SK-N-SH (cell line): ENCODE data around the gene IRAK3. TPM values are rescaled to one million over a fixed set of nuclear protein-coding genes. Genes with fewer than 3 reads are reported as not detected.
A peak's percentile ranks its signal among the peaks of the same experiment; 100 is the strongest.

Experiments used
- CTCF ChIA-PET: fragments of 300-600, 350-600 bp; formaldehyde crosslinking; extraction: SDS; loops from one replicate; lab custom pipeline; 2021; lab: Yijun Ruan, JAX
- POLR2A ChIA-PET: fragments of 350-600 bp; sonication (Branson Sonifier 250); formaldehyde crosslinking; extraction: SDS; loops from one replicate; lab custom pipeline; 2020; ENCODE audit warnings: antibody characterized with exemption, inconsistent platforms; lab: Yijun Ruan, JAX
- DNase-seq: peaks from one replicate; pipeline ENCODE4 v3.0.0; 2012
- H2AFZ ChIP-seq: fragments of 200-600 bp; sonication (generic); 2 replicates; pipeline ENCODE4 v1.8.1; 2016; ENCODE audit warnings: antibody characterized with exemption, mild to moderate bottlenecking, low read depth
- H3F3A ChIP-seq: fragments of 200-600 bp; sonication (generic); replicated peaks from 2 replicates; pipeline ENCODE3; 2016; ENCODE audit warnings: antibody characterized with exemption, mild to moderate bottlenecking; ENCODE audit not compliant: insufficient read depth
- H3K27ac ChIP-seq, 2 experiments: fragments of 200-500 bp in 1 of 2; fragments of 200-600 bp in 1 of 2; sonication (Bioruptor generic) in 1 of 2; sonication (generic), shearing (Covaris generic) in 1 of 2; 2 replicates each; pipeline versions ENCODE4 v1.5.1 to v1.6.1; 2014 to 2016; ENCODE audit warnings: low read depth in 2 of 2, inconsistent platforms in 1 of 2, low read length in 1 of 2, mild to moderate bottlenecking in 1 of 2, mixed read lengths in 1 of 2
- H3K27me3 ChIP-seq: fragments of 200-600 bp; sonication (generic), shearing (Covaris generic); 2 replicates; pipeline ENCODE4 v1.6.1; 2016; ENCODE audit warnings: mixed run types; ENCODE audit not compliant: insufficient read depth
- H3K36me3 ChIP-seq, 2 experiments: fragments of 200-500 bp in 1 of 2; fragments of 200-600 bp in 1 of 2; sonication (Bioruptor generic) in 1 of 2; sonication (generic) in 1 of 2; replicated peaks in 1 of 2; 2 replicates each; pipeline versions ENCODE3 to v1.5.1; 2014 to 2016; ENCODE audit warnings: low read length in 1 of 2, mild to moderate bottlenecking in 1 of 2; ENCODE audit not compliant: insufficient read depth in 2 of 2, control insufficient read depth in 1 of 2
- H3K4me1 ChIP-seq, 2 experiments: fragments of 200-500 bp in 1 of 2; fragments of 200-600 bp in 1 of 2; sonication (Bioruptor generic) in 1 of 2; sonication (generic), shearing (Covaris generic) in 1 of 2; 2 replicates each; pipeline versions ENCODE4 v1.5.1 to v1.6.1; 2014 to 2016; ENCODE audit warnings: low read depth in 1 of 2, low read length in 1 of 2, mixed run types in 1 of 2; ENCODE audit not compliant: insufficient read depth in 2 of 2, control insufficient read depth in 1 of 2
- H3K4me2 ChIP-seq: fragments of 200-600 bp; sonication (generic), shearing (Covaris generic); 2 replicates; pipeline ENCODE4 v1.6.1; 2017; ENCODE audit warnings: mixed run types
- H3K4me3 ChIP-seq, 2 experiments: fragments of 200-500 bp in 1 of 2; fragments of 200-600 bp in 1 of 2; sonication (Bioruptor generic) in 1 of 2; sonication (generic), shearing (Covaris generic) in 1 of 2; 2 replicates each; pipeline versions ENCODE4 v1.5.1 to v1.8.1; 2014 to 2016; ENCODE audit warnings: low read depth in 2 of 2, inconsistent platforms in 1 of 2, low read length in 1 of 2, mild to moderate bottlenecking in 1 of 2, mixed read lengths in 1 of 2, moderate library complexity in 1 of 2
- H3K79me2 ChIP-seq: fragments of 200-600 bp; sonication (generic); 2 replicates; pipeline ENCODE4 v1.8.1; 2017; ENCODE audit warnings: mild to moderate bottlenecking; ENCODE audit not compliant: insufficient read depth
- H3K9ac ChIP-seq: fragments of 200-600 bp; sonication (generic); 2 replicates; pipeline ENCODE4 v1.6.1; 2017; ENCODE audit warnings: mixed run types
- H3K9me2 ChIP-seq: fragments of 200-600 bp; sonication (generic); 2 replicates; pipeline ENCODE4 v1.6.1; 2017; ENCODE audit warnings: mixed run types
- H3K9me3 ChIP-seq: fragments of 200-600 bp; sonication (generic); 2 replicates; pipeline ENCODE4 v1.6.1; 2017; ENCODE audit warnings: mixed run types, mild to moderate bottlenecking, moderate library complexity
- H4K20me1 ChIP-seq: fragments of 200-600 bp; sonication (generic); 2 replicates; pipeline ENCODE4 v1.6.1; 2017; ENCODE audit warnings: mild to moderate bottlenecking, mixed run types; ENCODE audit not compliant: insufficient read depth
- GABPA ChIP-seq: IDR thresholded peaks from 2 replicates; pipeline ENCODE4 v1.4.0; 2012; ENCODE audit warnings: low read depth, mild to moderate bottlenecking
- JUND ChIP-seq: IDR thresholded peaks from 2 replicates; pipeline ENCODE4 v1.4.0; 2012
- RAD21 ChIP-seq: IDR thresholded peaks from 2 replicates; pipeline ENCODE4 v1.6.1; 2012; ENCODE audit warnings: mild to moderate bottlenecking, low read length
- RFX5 ChIP-seq: IDR thresholded peaks from 2 replicates; pipeline ENCODE4 v1.6.1; 2012; ENCODE audit warnings: mild to moderate bottlenecking, improper control_type of control experiment, low read length
- RXRA ChIP-seq: IDR thresholded peaks from 2 replicates; pipeline ENCODE4 v1.4.0; 2012; ENCODE audit warnings: low read depth, mild to moderate bottlenecking, borderline replicate concordance
- SMC3 ChIP-seq: IDR thresholded peaks from 2 replicates; pipeline ENCODE4 v1.6.1; 2012; ENCODE audit warnings: low read depth, low read length, improper control_type of control experiment
- WGBS: methylation state at CpG from one replicate; pipeline ENCODE4 v1.1.6; 2017; ENCODE audit warnings: low lambda C conversion rate; 5-methylcytosine and 5-hydroxymethylcytosine counted together
- polyA plus RNA-seq, 3 experiments: library from polyadenylated mRNA; depleted of rRNA; stranded (reverse); fragments of >200 nt; gene quantifications; 2 replicates each; pipeline ENCODE4 v1.2.3, GENCODE V29; 2012
- TF ChIP-seq, protein P1 (sequence below): IDR thresholded peaks from 2 replicates; pipeline ENCODE4 v1.4.0; 2012; ENCODE audit warnings: low read depth
- TF ChIP-seq, protein P2 (sequence below): IDR thresholded peaks from 2 replicates; pipeline ENCODE4 v1.6.1; 2012; ENCODE audit warnings: mild to moderate bottlenecking, low read depth, low read length, moderate library complexity
- TF ChIP-seq, protein P3 (sequence below): IDR thresholded peaks from 2 replicates; pipeline ENCODE4; 2012
- TF ChIP-seq, protein P4 (sequence below): fragments of 200-600 bp; sonication (generic); IDR thresholded peaks from 2 replicates; pipeline ENCODE4 v1.6.1; 2017; ENCODE audit warnings: antibody characterized with exemption, mild to moderate bottlenecking, moderate library complexity

IRAK3 gene
- polyA plus RNA-seq, 1 of the 3 experiments (the other 2 are of a cell fraction) = not detected

DNA sequence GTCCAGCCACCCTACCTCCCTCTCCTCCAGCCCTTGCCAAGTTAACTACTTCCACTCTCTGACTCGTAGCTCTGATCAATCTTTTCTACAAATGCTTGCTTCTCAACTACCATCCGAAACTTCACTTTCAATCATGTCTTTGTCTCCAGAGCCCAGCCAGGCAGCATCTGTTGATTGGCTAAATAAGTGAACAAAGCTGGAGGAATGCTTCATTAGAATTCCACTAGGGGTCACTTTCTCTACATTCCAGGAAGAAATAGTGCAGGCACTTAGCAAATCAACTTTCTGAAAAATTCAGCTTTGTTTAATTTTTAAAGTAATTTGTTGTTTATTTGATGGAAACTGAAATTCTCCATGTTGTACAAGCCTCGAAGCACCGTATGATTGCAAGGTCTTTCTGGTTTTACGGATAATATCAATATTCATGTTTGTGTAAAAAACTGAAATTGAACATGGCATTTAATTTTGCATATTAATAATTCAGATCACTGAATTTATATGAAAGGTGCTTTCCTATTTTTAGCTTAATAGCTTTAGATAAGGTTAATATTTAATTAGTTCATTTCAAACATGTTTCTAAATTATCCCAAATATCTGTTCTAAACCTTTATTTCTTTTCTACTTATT is 80.9 kb downstream of the IRAK3 start:
- H3K27ac ChIP-seq = no peak overlapping the region
- H3K36me3 ChIP-seq = no peaks in the 10 kb centered on the region
- POLR2A ChIA-PET = no interaction called here
- TF ChIP-seq RFX5 (0 out of 2 replicates have a peak, but pooled peaks have one; percentile 17), RAD21 (peak; percentile 74), RXRA (no peak), JUND (no peak), GABPA (no peak), SMC3 (peak; percentile 60)
- TF ChIP-seq, protein P1, sequence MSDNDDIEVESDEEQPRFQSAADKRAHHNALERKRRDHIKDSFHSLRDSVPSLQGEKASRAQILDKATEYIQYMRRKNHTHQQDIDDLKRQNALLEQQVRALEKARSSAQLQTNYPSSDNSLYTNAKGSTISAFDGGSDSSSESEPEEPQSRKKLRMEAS = no peak
- TF ChIP-seq, protein P2, sequence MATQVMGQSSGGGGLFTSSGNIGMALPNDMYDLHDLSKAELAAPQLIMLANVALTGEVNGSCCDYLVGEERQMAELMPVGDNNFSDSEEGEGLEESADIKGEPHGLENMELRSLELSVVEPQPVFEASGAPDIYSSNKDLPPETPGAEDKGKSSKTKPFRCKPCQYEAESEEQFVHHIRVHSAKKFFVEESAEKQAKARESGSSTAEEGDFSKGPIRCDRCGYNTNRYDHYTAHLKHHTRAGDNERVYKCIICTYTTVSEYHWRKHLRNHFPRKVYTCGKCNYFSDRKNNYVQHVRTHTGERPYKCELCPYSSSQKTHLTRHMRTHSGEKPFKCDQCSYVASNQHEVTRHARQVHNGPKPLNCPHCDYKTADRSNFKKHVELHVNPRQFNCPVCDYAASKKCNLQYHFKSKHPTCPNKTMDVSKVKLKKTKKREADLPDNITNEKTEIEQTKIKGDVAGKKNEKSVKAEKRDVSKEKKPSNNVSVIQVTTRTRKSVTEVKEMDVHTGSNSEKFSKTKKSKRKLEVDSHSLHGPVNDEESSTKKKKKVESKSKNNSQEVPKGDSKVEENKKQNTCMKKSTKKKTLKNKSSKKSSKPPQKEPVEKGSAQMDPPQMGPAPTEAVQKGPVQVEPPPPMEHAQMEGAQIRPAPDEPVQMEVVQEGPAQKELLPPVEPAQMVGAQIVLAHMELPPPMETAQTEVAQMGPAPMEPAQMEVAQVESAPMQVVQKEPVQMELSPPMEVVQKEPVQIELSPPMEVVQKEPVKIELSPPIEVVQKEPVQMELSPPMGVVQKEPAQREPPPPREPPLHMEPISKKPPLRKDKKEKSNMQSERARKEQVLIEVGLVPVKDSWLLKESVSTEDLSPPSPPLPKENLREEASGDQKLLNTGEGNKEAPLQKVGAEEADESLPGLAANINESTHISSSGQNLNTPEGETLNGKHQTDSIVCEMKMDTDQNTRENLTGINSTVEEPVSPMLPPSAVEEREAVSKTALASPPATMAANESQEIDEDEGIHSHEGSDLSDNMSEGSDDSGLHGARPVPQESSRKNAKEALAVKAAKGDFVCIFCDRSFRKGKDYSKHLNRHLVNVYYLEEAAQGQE = no peak
- TF ChIP-seq, protein P3, sequence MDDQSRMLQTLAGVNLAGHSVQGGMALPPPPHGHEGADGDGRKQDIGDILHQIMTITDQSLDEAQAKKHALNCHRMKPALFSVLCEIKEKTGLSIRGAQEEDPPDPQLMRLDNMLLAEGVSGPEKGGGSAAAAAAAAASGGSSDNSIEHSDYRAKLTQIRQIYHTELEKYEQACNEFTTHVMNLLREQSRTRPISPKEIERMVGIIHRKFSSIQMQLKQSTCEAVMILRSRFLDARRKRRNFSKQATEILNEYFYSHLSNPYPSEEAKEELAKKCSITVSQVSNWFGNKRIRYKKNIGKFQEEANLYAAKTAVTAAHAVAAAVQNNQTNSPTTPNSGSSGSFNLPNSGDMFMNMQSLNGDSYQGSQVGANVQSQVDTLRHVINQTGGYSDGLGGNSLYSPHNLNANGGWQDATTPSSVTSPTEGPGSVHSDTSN = peak; percentile 27
- TF ChIP-seq, protein P4, sequence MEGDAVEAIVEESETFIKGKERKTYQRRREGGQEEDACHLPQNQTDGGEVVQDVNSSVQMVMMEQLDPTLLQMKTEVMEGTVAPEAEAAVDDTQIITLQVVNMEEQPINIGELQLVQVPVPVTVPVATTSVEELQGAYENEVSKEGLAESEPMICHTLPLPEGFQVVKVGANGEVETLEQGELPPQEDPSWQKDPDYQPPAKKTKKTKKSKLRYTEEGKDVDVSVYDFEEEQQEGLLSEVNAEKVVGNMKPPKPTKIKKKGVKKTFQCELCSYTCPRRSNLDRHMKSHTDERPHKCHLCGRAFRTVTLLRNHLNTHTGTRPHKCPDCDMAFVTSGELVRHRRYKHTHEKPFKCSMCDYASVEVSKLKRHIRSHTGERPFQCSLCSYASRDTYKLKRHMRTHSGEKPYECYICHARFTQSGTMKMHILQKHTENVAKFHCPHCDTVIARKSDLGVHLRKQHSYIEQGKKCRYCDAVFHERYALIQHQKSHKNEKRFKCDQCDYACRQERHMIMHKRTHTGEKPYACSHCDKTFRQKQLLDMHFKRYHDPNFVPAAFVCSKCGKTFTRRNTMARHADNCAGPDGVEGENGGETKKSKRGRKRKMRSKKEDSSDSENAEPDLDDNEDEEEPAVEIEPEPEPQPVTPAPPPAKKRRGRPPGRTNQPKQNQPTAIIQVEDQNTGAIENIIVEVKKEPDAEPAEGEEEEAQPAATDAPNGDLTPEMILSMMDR = peak; percentile 82
- TF ChIP-seq, all 33 proteins: peak for 5
- H3K4me1 ChIP-seq = no peaks in the 10 kb centered on the region; a peak in 1 of 4 replicates
- H3K4me2 ChIP-seq = no peak overlapping the region
- no peak overlapping the region for H3K9ac ChIP-seq
- no peak overlapping the region; the same call in 1 of the 2 replicates for H2AFZ ChIP-seq
- CTCF ChIA-PET = interaction anchor here (0.6 to 3.3 kb wide), 28 partner anchors 10 to 439 kb away, joined by 3 to 36 read pairs (median 5); partner anchors contain the start of genes HELB and TMBIM4
- no peak overlapping the region for H3K4me3 ChIP-seq
- H3K27me3 ChIP-seq = no peaks in the 10 kb centered on the region; the same call in 1 of the 2 replicates
- 32% methylated on average over 5 of the region's 5 CpGs for WGBS
- H3K9me2 ChIP-seq = no peaks in the 10 kb centered on the region
- H3K79me2 ChIP-seq = no peaks in the 10 kb centered on the region
- H3F3A ChIP-seq = no peaks in the 10 kb centered on the region
- H4K20me1 ChIP-seq = no peaks in the 10 kb centered on the region
- H3K9me3 ChIP-seq = no peaks in the 10 kb centered on the region
- peak; percentile 45 for DNase-seq
